ENCODE data around the gene SRCAP.

DNA sequence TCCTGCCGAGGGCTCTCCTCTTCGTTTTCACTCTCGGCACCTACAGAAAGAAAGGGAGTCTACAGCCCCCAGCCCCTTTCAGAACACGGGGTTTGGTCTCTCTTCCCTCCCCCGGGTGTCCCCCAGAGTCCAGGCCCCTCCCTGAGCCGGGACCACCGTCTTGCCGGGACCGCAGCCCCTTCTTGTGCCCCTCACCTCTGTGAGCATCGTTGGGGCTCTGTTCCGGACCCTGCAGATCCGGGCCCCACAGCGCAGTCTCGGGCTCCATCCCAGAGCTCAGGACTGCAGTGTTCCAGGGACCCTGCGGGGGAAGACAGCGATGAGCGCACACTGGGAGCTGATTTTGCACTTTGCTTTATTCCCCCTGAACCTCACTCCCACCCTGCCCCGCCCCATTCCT is 85.2 kb downstream of the SRCAP start:
- TF ChIP-seq, protein P1, sequence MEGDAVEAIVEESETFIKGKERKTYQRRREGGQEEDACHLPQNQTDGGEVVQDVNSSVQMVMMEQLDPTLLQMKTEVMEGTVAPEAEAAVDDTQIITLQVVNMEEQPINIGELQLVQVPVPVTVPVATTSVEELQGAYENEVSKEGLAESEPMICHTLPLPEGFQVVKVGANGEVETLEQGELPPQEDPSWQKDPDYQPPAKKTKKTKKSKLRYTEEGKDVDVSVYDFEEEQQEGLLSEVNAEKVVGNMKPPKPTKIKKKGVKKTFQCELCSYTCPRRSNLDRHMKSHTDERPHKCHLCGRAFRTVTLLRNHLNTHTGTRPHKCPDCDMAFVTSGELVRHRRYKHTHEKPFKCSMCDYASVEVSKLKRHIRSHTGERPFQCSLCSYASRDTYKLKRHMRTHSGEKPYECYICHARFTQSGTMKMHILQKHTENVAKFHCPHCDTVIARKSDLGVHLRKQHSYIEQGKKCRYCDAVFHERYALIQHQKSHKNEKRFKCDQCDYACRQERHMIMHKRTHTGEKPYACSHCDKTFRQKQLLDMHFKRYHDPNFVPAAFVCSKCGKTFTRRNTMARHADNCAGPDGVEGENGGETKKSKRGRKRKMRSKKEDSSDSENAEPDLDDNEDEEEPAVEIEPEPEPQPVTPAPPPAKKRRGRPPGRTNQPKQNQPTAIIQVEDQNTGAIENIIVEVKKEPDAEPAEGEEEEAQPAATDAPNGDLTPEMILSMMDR (IDR thresholded peaks at IDR 0.05), result no peak
- TF ChIP-seq POLR2A (IDR thresholded peaks at IDR 0.05) (no peak), POLR2AphosphoS5 (IDR thresholded peaks at IDR 0.05) (no peak)
